Activated CD4-positive, alpha-beta T cell treated with anti-CD3 and anti-CD28 coated beads, Interleukin-2, amount 10 ng/mL, durations not matched to agents 7 days and 5 days (primary cell): ENCODE data around the gene GPBP1L1. TPM values are rescaled to one million over a fixed set of nuclear protein-coding genes. Genes with fewer than 3 reads are reported as not detected.
"Not testable (repeated sequence)": the region's sequence is repeated elsewhere in the genome, so short reads cannot be mapped to it uniquely, and the experiment has no call there.

ENCODE experiments used
- CTCF ChIA-PET: fragments of 350-600 bp; sonication (Branson Sonifier 250); formaldehyde crosslinking; loops from one replicate; lab custom pipeline; 2021; ENCODE audit warnings: antibody characterized with exemption; lab: Charles Lee
- POLR2A ChIA-PET: fragments of 350-600 bp; sonication (Branson Sonifier 250); formaldehyde crosslinking; loops from one replicate; lab custom pipeline; 2021; ENCODE audit warnings: antibody characterized with exemption; lab: Charles Lee
- DNase-seq: peaks from one replicate; pipeline ENCODE4 v3.0.0-alpha.2; 2020
- H3K27ac Mint-ChIP-seq: one replicate; pipeline ENCODE4 v1.8.0; 2021; ENCODE audit warnings: mild to moderate bottlenecking, moderate library complexity, mixed read lengths
- H3K27me3 Mint-ChIP-seq: one replicate; pipeline ENCODE4 v1.8.0; 2021; ENCODE audit warnings: mixed read lengths
- H3K36me3 Mint-ChIP-seq: one replicate; pipeline ENCODE4 v1.8.0; 2021; ENCODE audit warnings: low read depth, mixed read lengths
- H3K4me1 Mint-ChIP-seq: one replicate; pipeline ENCODE4 v1.8.0; 2021; ENCODE audit warnings: mixed read lengths
- H3K4me3 Mint-ChIP-seq: one replicate; pipeline ENCODE4 v1.8.0; 2021; ENCODE audit warnings: mild to moderate bottlenecking, moderate library complexity, mixed read lengths
- H3K9me3 Mint-ChIP-seq: one replicate; pipeline ENCODE4 v1.8.0; 2021; ENCODE audit warnings: mixed read lengths
- total RNA-seq, 2 experiments: library from RNA; stranded (reverse); gene quantifications; one replicate each; pipeline ENCODE4 v1.2.3, GENCODE V29; 2021

GPBP1L1 gene
- total RNA-seq, 2 experiments from 2014 or later = 117 to 124 TPM

GRCh38 chr1:45676553-45676952, 9.8 kb downstream of the GPBP1L1 start:
- CTCF ChIA-PET = interaction anchor here (0.6 to 0.9 kb wide), 2 partner anchors 14 to 28 kb away, joined by 3 to 5 read pairs; no protein-coding TSS in a partner anchor
- POLR2A ChIA-PET, H3K27me3 Mint-ChIP-seq, H3K27ac Mint-ChIP-seq, H3K4me3 Mint-ChIP-seq, DNase-seq, H3K9me3 Mint-ChIP-seq: not testable (repeated sequence)
- peaks cover 36% of the 10 kb centered on the region for H3K4me1 Mint-ChIP-seq
- H3K36me3 Mint-ChIP-seq = peaks cover 30% of the 10 kb centered on the region

- peaks cover 27% of the 10 kb centered on the region for H3K36me3 Mint-ChIP-seq
- H3K27me3 Mint-ChIP-seq = no peaks in the 10 kb centered on the region
- no peak overlapping the region for H3K4me3 Mint-ChIP-seq
- CTCF ChIA-PET = interaction anchor here (0.5 to 1.5 kb wide), 2 partner anchors 12 to 33 kb away, joined by 4 to 5 read pairs; partner anchors contain the start of gene GPBP1L1
- peaks cover 24% of the 10 kb centered on the region for H3K4me1 Mint-ChIP-seq
- H3K27ac Mint-ChIP-seq = no peak overlapping the region
- no peak for DNase-seq
- no peaks in the 10 kb centered on the region for H3K9me3 Mint-ChIP-seq
- POLR2A ChIA-PET = interaction anchor here (0.5 kb wide), 1 partner anchor 23 kb away, joined by 4 read pairs; no protein-coding TSS in a partner anchor
These were observed 11.9 kb downstream of the GPBP1L1 start for GRCh38 chr1:45674478-45674877.

GRCh38 chr1:45673956-45674355, 12.4 kb downstream of the GPBP1L1 start:
- Mint-ChIP-seq H3K4me1 (peaks cover 19% of the 10 kb centered on the region), H3K9me3 (no peaks in the 10 kb centered on the region), H3K27me3 (no peaks in the 10 kb centered on the region), H3K36me3 (peaks cover 27% of the 10 kb centered on the region), H3K4me3 (no peak overlapping the region), H3K27ac (no peak overlapping the region)
- no peak for DNase-seq
- POLR2A ChIA-PET = interaction anchor here (0.5 kb wide), 1 partner anchor 23 kb away, joined by 4 read pairs; no protein-coding TSS in a partner anchor
- CTCF ChIA-PET = interaction anchor here (0.5 to 1.5 kb wide), 2 partner anchors 12 to 32 kb away, joined by 4 to 5 read pairs; partner anchors contain the start of gene GPBP1L1

- H3K27ac Mint-ChIP-seq = no peak overlapping the region
- no peaks in the 10 kb centered on the region for H3K9me3 Mint-ChIP-seq
- ChIA-PET POLR2A (no interaction called here), CTCF (interaction anchor here (1.5 kb wide), 1 partner anchor 10 kb away, joined by 3 read pairs; no protein-coding TSS in a partner anchor)
- no peak for DNase-seq
- H3K4me3 Mint-ChIP-seq = no peak overlapping the region
- peaks cover 14% of the 10 kb centered on the region for H3K4me1 Mint-ChIP-seq
- H3K36me3 Mint-ChIP-seq = peaks cover 25% of the 10 kb centered on the region
- H3K27me3 Mint-ChIP-seq = no peaks in the 10 kb centered on the region
These were observed 16.3 kb downstream of the GPBP1L1 start for GRCh38 chr1:45669859-45670655.

- Mint-ChIP-seq H3K9me3 (no peaks in the 10 kb centered on the region), H3K27me3 (no peaks in the 10 kb centered on the region), H3K36me3 (peaks cover 20% of the 10 kb centered on the region), H3K4me3 (no peak overlapping the region), H3K4me1 (peaks cover 13% of the 10 kb centered on the region), H3K27ac (no peak overlapping the region)
- POLR2A ChIA-PET = no interaction called here
- CTCF ChIA-PET = interaction anchor here (0.7 to 1.5 kb wide), 2 partner anchors 10 to 14 kb away, joined by 3 read pairs; no protein-coding TSS in a partner anchor
- no peak for DNase-seq
These were observed 17.0 kb downstream of the GPBP1L1 start for GRCh38 chr1:45669379-45669778.

- ChIA-PET POLR2A (no interaction called here), CTCF (interaction anchor here (1.5 kb wide), 1 partner anchor 9 kb away, joined by 3 read pairs; no protein-coding TSS in a partner anchor)
- Mint-ChIP-seq H3K4me1 (peaks cover 13% of the 10 kb centered on the region), H3K9me3 (no peaks in the 10 kb centered on the region), H3K27ac (no peak overlapping the region), H3K36me3 (peaks cover 15% of the 10 kb centered on the region), H3K27me3 (no peaks in the 10 kb centered on the region), H3K4me3 (no peak overlapping the region)
- no peak for DNase-seq
These were observed 17.8 kb downstream of the GPBP1L1 start for GRCh38 chr1:45668526-45668925.

- Mint-ChIP-seq H3K27ac (no peak overlapping the region), H3K4me3 (no peak overlapping the region), H3K4me1 (peaks cover 9% of the 10 kb centered on the region), H3K36me3 (peaks cover 6% of the 10 kb centered on the region), H3K9me3 (no peaks in the 10 kb centered on the region), H3K27me3 (no peaks in the 10 kb centered on the region)
- ChIA-PET CTCF (no interaction called here), POLR2A (no interaction called here)
- DNase-seq = no peak
These were observed 18.8 kb downstream of the GPBP1L1 start for GRCh38 chr1:45667321-45668111.

GRCh38 chr1:45666836-45667235, 19.5 kb downstream of the GPBP1L1 start:
- H3K9me3 Mint-ChIP-seq = no peaks in the 10 kb centered on the region
- H3K27me3 Mint-ChIP-seq = no peaks in the 10 kb centered on the region
- ChIA-PET POLR2A (no interaction called here), CTCF (no interaction called here)
- H3K36me3 Mint-ChIP-seq = peaks cover 4% of the 10 kb centered on the region
- H3K4me1 Mint-ChIP-seq = peaks cover 7% of the 10 kb centered on the region
- no peak overlapping the region for H3K4me3 Mint-ChIP-seq
- no peak overlapping the region for H3K27ac Mint-ChIP-seq
- DNase-seq = no peak

- Mint-ChIP-seq H3K27me3 (no peaks in the 10 kb centered on the region), H3K4me3 (no peak overlapping the region), H3K9me3 (no peaks in the 10 kb centered on the region), H3K27ac (no peak overlapping the region), H3K36me3 (peaks cover 40% of the 10 kb centered on the region), H3K4me1 (peaks cover 6% of the 10 kb centered on the region)
- ChIA-PET POLR2A (no interaction called here), CTCF (interaction anchor here (0.8 to 1.6 kb wide), 3 partner anchors 9 to 38 kb away, joined by 3 to 4 read pairs (median 3); no protein-coding TSS in a partner anchor)
- DNase-seq = no peak
These were observed 26.0 kb downstream of the GPBP1L1 start for GRCh38 chr1:45660336-45660735.

GRCh38 chr1:45659222-45659621, 27.1 kb downstream of the GPBP1L1 start:
- POLR2A ChIA-PET = no interaction called here

GRCh38 chr1:45658171-45658570, 28.2 kb downstream of the GPBP1L1 start:
- Mint-ChIP-seq H3K4me1 (peaks cover 5% of the 10 kb centered on the region), H3K36me3 (peaks cover 50% of the 10 kb centered on the region), H3K27me3 (no peaks in the 10 kb centered on the region), H3K27ac (no peak overlapping the region), H3K9me3 (no peaks in the 10 kb centered on the region), H3K4me3 (no peak overlapping the region)
- no peak for DNase-seq
- ChIA-PET POLR2A (no interaction called here), CTCF (no interaction called here)

More at GRCh38 chr1:45659222-45659621, 27.1 kb downstream of the GPBP1L1 start:
- Mint-ChIP-seq H3K36me3 (peaks cover 49% of the 10 kb centered on the region), H3K27ac (peak overlapping the region; percentile 41), H3K9me3 (no peaks in the 10 kb centered on the region), H3K4me3 (no peak overlapping the region), H3K27me3 (no peaks in the 10 kb centered on the region), H3K4me1 (peaks cover 5% of the 10 kb centered on the region)
- CTCF ChIA-PET = interaction anchor here (1.0 to 1.6 kb wide), 2 partner anchors 8 to 10 kb away, joined by 3 read pairs; no protein-coding TSS in a partner anchor
- DNase-seq = no peak

- Mint-ChIP-seq H3K27ac (peak overlapping the region; percentile 25), H3K4me3 (no peak overlapping the region), H3K4me1 (peaks cover 5% of the 10 kb centered on the region), H3K36me3 (peaks cover 60% of the 10 kb centered on the region), H3K27me3 (no peaks in the 10 kb centered on the region), H3K9me3 (no peaks in the 10 kb centered on the region)
- CTCF ChIA-PET = interaction anchor here (0.6 kb wide), 1 partner anchor 302 kb away, joined by 4 read pairs; no protein-coding TSS in a partner anchor
- POLR2A ChIA-PET = interaction anchor here (0.7 kb wide), 1 partner anchor 106 kb away, joined by 12 read pairs; the partner anchor contains the start of gene AKR1A1
- DNase-seq = no peak
These were observed 29.6 kb downstream of the GPBP1L1 start for GRCh38 chr1:45656573-45657226.
